Measurements from ENCODE around the gene CTRB1.

- TF ChIP-seq, protein P1, sequence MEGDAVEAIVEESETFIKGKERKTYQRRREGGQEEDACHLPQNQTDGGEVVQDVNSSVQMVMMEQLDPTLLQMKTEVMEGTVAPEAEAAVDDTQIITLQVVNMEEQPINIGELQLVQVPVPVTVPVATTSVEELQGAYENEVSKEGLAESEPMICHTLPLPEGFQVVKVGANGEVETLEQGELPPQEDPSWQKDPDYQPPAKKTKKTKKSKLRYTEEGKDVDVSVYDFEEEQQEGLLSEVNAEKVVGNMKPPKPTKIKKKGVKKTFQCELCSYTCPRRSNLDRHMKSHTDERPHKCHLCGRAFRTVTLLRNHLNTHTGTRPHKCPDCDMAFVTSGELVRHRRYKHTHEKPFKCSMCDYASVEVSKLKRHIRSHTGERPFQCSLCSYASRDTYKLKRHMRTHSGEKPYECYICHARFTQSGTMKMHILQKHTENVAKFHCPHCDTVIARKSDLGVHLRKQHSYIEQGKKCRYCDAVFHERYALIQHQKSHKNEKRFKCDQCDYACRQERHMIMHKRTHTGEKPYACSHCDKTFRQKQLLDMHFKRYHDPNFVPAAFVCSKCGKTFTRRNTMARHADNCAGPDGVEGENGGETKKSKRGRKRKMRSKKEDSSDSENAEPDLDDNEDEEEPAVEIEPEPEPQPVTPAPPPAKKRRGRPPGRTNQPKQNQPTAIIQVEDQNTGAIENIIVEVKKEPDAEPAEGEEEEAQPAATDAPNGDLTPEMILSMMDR (conservative IDR thresholded peaks at IDR 0.05): no peak
- TF ChIP-seq ZFX (IDR thresholded peaks at IDR 0.05): no peak
These were observed 20.8 kb downstream of the CTRB1 start for GRCh38 chr16:75239542-75240122.
